GM19395 (cell line): ENCODE data around the gene PPM1H.
"Not testable (repeated sequence)": the region's sequence is repeated elsewhere in the genome, so short reads cannot be mapped to it uniquely, and the experiment has no call there.

Experiments used
- ATAC-seq: cut with Tn5 transposase; IDR thresholded peaks from one replicate; pipeline ENCODE4 v1.9.1; 2021; ENCODE audit warnings: mild to moderate bottlenecking, moderate library complexity; ENCODE audit not compliant: unreplicated experiment

Gene PPM1H

DNA sequence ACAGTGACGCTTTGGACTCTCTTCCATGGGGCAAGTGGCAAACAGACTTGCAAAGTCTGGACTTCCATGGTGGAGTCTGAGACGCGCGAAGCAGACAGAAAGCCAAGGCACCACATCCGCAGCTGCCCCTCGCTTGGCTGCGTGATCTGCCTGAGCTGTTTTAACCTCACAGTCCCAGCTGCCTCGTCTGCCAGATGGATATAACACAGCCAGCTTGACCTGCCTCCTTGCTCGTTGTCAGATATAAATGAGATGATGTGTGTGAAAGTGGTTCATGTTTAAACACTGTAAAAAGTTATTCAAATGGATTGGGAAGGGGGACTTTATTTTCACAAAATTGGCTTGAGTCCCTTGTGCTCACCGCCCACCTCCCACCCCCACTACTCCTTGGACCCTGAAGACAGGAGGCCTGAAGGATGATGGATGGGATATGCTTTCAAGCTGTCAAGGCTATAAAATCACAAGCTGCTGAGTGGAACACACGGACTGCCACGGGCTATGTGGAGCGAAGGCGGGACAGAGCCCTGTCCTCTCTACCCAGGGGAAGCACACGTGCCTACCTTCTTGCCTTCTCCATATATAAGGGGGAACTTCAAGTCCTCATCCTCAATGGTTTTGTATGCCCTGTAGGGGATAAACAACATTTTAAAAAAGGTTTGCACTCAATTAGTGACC lies 241.4 kb downstream of the PPM1H start:
- no peak for ATAC-seq

DNA sequence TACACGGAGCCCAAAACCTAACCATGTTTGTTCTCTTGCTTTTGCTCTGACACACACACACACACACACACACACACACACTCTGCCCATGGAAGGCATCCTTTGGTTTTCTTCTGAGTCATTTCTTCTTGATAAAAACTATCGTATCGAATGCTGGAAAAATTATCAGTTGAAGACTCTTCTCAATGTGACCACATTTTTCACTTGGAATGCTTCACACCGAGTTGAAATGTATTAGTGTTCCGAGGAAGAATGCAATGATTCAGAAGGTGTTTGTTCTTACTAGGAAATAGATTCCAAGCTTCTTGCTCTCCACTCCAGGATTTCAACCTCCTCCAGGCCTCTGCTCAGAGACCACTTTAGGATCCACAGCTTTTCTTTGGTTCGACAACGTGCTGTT lies 242.1 kb downstream of the PPM1H start:
- ATAC-seq: no peak

- no peak for ATAC-seq
These were observed 243.6 kb downstream of the PPM1H start for GRCh38 chr12:62691309-62691708.

DNA sequence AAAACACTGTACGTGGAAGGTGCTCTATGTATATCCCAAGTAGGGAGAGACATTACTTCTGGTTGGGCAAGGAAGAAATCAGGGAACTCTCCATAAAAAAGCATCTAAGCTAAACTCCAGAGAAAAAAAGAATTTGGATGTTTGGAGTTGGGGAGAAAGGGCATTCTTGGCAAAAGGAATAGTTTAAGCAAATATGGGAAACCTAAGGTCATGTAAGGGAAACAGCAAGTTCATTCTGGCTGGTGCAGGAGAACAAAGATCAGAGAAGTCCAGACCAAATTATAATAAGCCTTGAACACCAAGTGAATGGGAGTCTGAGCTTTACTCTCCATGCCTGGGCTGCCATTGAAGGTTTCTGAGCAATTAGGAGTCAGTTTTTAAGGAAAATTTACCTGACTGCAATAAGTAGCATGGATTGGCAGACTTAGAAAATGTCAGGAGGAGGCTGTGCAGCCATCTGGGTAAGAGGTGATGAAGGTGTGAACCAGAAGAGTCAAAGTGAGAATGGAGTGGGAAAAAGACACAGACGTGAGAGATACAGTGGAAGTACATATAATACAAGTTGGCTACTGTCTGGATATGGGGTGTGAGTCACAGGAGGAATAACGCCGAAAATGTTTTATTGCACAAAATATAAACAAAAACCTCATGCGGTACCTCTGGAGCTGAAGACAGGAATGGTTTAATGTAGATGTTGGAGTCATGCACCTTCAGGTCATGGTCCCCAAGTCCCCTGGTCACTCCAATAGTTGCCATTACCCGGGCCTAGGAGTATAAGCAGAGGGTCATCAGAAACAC lies 245.7 kb downstream of the PPM1H start:
- ATAC-seq: no peak

- no peak for ATAC-seq
These were observed 248.0 kb downstream of the PPM1H start for GRCh38 chr12:62686938-62687337.

DNA sequence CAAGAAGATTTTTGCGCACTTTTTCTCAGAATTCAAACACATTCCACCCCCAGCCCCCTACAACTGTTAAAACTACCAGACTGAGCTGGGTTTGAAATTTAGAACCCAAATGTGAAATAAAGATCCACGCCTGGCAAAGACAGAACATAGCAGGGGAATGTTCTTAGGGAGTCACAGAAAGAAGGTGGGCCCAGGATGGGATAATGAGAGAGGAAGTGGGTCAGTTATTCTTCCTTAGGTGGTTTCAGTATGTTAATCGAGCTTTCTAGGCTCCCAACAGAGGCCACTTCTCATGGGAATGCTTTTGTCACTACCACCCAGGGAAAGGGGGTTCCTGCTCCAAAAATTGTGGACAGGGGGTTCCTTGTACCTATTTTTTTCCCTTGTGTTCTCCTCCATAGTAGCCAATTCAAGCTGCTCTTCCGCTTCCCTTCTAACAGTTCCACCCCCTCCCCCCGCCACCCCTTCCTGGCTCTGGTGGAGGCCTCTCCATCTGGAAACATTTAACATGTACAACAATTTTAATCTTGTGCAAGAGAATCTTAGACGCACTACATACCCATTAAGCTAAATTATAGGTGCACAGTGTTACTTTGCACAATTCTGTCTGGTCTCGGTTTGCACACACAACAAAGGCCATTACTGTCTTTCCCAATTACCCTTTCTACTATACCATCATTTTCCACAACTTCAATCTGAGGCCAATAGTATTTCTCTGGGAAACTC lies 250.2 kb downstream of the PPM1H start:
- ATAC-seq: no peak

DNA sequence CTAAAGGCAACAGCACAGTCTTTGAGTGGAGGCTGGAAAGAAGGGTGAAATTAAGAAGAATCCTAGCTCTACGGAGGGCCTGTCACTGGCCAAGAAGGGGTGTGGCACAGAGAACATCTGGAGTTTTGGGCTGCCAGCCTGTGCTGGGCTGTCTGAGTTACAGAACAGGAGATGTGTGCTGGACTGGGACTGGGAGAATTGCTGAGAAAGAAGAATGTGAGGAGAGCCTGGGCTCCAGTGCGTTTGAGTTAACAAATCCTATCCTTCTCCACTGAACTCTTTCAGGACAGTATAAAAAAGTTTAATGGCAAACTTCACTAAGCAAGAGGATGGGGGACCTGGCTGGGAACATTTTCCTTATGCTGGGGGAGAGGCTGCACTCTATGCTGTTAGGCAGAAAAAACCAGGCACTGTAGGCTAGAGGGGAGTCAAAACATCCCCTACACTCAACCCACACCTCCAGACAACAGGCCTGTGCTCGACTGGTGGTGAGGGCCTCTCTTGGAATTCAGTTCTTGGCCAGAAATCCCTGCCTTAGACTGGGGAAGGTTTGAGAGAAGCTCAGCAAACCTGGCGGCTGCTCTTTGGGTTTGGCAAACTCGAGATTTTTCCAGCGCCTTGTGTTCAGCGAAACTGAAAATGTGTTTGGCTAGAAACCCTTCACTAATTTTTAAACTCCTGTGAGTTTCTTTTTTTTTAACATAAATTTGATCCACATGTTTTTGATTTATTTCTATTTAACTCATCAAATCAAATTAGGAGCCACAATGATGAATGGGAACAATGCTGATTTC lies 251.0 kb downstream of the PPM1H start:
- no peak for ATAC-seq

DNA sequence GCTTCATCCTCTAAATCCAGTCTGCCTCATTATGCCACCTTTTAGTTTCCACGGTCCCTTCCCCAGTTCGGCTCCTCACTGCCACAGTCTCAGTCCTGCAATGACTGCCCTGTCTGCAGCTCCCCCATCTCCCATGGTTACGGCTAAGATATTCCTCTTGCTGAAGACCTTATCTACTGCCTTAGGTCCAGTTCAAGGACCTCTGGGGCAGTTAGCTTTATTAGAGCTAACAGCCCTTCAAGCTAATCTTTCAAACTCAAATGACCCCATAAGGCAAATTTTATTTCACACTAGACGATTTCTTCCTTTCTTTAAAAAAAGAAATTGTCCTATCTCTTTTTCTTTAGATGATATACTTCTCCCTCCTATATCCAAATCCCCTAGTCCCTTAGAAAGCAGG lies 253.6 kb downstream of the PPM1H start:
- ATAC-seq: no peak

DNA sequence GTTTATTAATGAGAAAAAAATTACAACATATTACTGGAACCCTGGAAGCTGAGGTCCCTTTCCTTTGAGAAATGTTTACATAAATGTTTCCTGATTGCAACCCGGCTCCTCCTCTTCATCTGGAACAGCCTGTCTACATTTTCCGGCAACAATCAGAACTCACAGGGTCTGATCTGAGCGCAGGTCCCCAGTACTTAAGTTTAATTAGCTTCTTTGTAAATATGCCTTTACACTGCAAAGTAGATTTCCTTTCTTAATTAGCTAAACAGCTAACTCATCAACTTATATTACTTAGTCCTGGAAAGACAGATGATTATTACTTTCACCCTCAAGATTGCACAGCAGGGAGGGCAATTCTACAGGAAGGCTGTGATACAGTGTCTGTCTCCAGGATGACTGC lies 255.3 kb downstream of the PPM1H start:
- no peak for ATAC-seq

GRCh38 chr12:62677355-62677754 lies 257.6 kb downstream of the PPM1H start:
- ATAC-seq: no peak

- ATAC-seq: no peak
These were observed 258.2 kb downstream of the PPM1H start for GRCh38 chr12:62676521-62677307.

GRCh38 chr12:62673028-62673815 lies 261.7 kb downstream of the PPM1H start:
- no peak for ATAC-seq

DNA sequence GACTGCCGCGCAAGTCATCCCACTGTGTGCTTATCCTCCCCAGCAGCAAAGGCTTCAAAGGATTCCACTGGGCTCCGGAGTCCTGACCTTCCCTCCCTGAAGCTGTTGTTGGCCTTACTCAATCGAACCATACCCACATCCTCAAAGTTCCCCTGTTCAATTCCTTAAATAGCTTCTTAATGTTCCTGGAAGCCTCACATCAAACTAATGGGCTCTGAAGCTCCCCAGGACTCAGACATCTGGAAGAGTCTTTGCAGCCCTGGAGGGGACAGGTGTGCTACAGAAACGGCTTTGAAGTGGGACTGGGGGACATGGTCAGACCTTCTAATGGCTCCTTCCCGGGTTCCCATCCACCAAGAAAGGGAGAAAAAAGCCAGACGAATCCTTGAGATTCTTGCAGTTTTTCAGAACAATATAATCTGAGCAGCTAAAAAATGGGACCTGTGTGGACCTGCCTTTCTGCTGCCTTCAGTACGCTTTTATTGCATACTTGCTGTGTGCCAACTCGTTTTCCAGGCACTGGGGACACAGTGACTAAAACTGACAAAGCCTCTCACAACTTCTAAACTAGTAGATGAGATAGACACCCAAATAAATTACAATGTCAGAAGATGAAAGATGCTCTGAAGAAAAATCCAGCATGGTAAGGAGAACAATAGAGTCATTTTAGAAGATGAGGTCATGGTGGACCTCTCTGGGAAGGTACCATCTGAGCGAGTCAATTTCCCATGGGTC lies 263.8 kb downstream of the PPM1H start:
- ATAC-seq: no peak

GRCh38 chr12:62668782-62669181 lies 266.2 kb downstream of the PPM1H start:
- ATAC-seq: no peak

DNA sequence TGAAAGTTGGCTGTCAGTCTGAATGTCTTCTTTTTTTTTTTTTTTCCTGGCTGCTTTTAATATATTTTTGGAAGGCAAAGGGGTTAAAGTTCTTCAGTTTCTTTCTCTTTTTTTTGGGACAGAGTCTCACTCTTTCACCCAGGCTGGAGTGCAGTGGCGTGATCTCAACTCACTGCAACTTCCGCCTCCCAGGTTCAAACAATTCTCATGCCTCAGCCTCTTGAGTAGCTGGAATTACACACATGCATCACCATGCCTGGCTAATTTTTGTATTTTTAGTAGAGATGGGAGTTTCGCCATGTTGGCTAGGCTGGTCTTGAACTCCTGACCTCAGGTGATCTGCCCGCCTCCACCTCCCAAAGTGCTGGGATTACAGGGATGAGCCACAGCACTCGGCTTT lies 270.0 kb downstream of the PPM1H start:
- ATAC-seq: not testable (repeated sequence)

GRCh38 chr12:62660756-62661155 lies 274.2 kb downstream of the PPM1H start:
- no peak for ATAC-seq

GRCh38 chr12:62659453-62660295 lies 275.3 kb downstream of the PPM1H start:
- no peak for ATAC-seq

GRCh38 chr12:62658910-62659309 lies 276.0 kb downstream of the PPM1H start:
- no peak for ATAC-seq
